DMS79 (cell line): ENCODE data around the gene SYAP1.
"Not testable (repeated sequence)": the region's sequence is repeated elsewhere in the genome, so short reads cannot be mapped to it uniquely, and the experiment has no call there.

Experiments
- DNase-seq: peaks from one replicate; lab custom pipeline; 2025; lab: John Stamatoyannopoulos, UW

SYAP1 gene

GRCh38 chrX:16719334-16720084, at the start of gene SYAP1:
SYAP1 (plus strand) TSS chrX:16719612; CDS start chrX:16719725, 113 bp downstream.
- DNase-seq: peak; percentile 65

- no peak for DNase-seq
These were observed 48.4 kb upstream of the SYAP1 start for GRCh38 chrX:16671005-16671404.

GRCh38 chrX:16678689-16679088, 40.7 kb upstream of the SYAP1 start:
- DNase-seq: no peak

DNA sequence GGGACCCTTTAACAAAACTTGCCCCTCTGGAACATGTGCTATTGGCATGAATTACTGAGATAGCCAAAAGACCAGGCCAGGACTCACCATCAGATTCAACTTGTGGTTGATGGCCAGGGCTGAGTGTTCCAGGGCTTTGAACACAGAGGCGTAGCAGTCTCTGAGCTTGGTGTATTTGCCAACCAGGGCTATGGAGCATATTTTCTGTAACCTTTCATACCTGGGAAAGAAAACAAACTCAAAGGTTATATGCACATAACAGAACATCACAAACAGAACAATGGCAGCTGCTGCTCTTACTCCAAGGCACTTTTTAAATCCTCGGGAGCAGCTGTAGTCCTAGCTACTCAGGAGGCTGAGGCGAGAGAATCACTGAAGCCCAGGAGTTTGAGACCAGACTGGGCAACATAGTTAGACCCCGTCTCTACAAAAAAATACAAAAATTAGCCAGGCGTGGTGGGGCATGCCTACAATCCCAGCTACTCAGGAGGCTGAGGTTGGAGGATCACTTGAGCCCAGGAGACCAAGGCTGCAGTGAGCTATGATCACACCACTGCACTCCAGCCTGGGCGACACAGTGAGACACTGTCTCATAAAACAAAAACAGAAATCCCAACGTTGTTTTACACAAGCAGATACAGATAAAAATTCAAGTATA, 36.3 kb upstream of the SYAP1 start:
- DNase-seq: no peak

DNA sequence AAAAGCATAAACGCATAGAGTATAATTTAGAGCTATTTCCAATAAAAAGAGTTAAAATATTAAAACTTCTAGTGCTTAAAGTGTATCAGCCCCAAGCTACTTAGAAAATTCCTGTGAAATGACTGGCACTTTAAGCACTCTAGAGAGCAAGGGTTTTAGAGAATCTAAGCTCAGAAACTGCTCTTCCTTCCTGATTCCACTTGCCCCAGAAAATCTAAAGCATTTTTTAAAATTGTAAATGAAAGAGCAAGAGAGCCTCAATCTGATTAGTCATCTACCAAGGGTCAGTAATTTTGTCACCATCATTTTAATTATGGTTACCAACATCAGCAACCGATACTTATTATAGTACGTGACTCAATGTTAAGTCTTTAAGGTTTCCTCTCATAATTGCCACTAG, 31.9 kb upstream of the SYAP1 start:
- no peak for DNase-seq

GRCh38 chrX:16695079-16695676, 24.2 kb upstream of the SYAP1 start:
- no peak for DNase-seq

- DNase-seq: no peak
These were observed 22.5 kb upstream of the SYAP1 start for GRCh38 chrX:16696956-16697355.

GRCh38 chrX:16699389-16699788, 20.0 kb upstream of the SYAP1 start:
- no peak for DNase-seq

DNA sequence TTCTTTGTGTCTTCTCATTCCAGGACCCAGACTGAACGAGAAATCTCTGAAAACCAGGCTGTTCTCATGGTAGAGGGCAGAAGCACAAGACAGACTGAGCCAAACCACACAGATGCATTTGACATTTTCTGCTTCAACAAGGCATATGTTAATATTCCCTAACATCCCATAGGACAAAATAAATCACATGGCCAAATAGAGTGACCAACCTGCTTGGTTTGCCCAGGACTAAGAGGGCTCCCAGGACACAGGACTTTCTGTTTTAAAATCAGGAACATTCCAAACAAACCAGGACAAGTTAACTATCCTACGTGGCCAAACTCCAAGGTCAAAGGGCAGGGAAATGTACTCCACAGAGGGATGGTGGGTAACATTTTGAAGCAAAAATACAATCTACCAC, 18.7 kb upstream of the SYAP1 start:
- DNase-seq: no peak

- DNase-seq: no peak
These were observed 16.5 kb upstream of the SYAP1 start for GRCh38 chrX:16702700-16703599.

GRCh38 chrX:16705370-16705769, 14.0 kb upstream of the SYAP1 start:
- no peak for DNase-seq

DNA sequence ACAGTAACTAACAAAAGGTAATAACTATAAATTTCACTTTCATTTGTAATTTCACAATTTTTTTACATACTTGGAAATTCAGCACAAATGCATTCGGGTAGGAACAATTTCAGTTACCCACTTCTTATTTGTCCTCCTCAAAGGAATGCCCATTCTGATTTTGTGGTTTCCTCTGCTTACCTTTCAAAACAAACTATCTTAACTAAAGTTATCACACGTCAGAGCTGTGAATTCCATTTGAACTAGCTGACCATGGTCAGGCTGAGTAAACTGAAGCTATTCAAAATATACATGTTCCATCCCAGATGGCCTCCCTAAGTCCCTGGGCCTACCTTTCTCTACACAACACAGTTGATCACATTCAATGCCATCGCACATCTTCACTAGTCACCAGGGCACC, 11.4 kb upstream of the SYAP1 start:
- DNase-seq: no peak

DNA sequence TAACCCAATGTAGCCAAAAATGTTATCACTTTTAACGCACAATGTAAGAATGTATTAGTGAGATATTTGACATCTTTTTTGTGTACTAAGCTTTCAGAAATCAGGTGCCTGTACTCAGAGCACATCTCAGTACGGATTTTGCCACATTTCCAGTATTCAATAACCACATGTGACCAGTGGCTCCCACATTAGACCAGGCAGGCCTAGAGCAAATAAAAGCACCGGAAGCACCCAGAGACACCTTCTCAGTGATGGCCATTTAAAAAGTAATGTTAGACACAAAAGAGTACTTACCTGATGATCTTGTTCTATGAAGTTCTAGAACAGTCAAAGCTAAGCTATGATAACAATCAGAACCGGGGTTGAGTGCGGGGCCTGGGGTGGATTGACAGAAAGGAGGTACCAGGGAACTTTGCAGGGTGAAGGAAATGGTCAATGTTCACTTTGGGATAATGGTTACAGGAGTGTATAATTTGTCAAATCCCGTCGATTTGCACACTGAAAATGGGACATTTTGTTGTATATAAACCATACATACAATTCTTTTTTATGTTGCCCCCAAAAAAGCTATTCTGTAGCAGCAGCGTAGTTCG, 8.1 kb upstream of the SYAP1 start:
- no peak for DNase-seq

DNA sequence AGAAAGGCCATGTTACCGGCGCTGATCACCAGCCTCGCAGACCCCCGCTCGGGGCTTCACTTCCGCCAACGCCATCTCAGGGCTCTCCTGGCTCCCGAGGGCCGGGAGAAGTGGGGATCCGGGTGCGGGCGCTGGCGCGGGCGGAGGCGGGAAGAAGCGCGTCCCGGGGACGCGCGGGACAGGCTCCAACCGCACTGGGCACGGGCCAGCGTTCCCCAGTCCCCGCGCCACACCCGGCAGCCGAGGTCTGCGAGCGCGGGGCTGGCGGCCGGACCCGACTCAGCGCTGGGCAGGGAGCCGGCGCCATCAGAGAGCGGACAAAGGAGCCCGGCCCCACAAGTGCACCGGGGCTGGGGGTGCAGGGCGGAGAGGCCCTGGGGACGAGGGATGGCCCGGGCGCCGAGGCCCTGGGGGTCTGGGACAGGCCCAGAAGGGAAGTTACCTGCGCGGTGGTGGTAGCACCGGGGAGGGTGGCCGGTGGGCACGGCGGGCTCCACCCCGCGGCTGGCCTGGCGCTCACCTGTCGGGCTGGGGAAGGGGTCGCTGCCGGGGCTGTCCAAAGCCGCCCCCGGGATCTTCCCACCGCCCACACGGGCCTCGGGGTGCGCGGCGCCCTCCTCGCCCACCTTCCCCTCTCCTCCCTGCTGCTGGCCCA, 7.4 kb upstream of the SYAP1 start:
- DNase-seq: no peak

DNA sequence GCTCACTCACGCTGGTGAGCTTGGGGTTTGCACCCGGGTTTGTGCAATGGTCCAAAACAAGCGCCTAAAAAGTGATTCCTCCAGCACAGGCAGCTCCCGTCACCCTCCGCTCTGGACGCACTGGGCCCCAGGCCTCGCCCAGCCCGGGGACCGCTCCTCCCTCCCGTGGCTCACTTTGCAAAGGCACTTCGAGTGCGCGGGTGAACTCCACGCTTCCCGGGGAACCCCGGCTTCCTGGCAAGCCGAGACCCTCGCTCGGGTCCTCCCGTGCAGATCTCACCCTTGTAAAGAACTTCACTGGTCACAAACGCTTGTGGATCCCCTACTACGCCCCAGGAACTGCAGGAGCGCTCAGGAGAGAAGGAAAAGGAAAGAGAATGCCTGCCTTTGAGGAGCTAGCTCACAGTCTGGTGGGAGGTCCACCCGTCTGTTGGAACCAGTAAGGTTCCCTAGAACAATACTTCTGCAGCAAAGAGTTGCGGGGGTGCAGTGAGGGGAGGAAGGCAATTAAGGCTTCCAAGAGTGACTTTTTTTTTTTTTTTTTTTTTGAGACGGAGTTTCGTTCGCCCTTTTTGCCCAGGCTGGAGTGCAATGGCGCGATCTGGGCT, 6.8 kb upstream of the SYAP1 start, which contains the start of gene CTPS2:
TSS of gene CTPS2 (minus strand) at position 122 of the 608 bp plus-strand sequence. CDS start 9,767 bp downstream, outside the sequence.
- DNase-seq: peak; percentile 2

DNA sequence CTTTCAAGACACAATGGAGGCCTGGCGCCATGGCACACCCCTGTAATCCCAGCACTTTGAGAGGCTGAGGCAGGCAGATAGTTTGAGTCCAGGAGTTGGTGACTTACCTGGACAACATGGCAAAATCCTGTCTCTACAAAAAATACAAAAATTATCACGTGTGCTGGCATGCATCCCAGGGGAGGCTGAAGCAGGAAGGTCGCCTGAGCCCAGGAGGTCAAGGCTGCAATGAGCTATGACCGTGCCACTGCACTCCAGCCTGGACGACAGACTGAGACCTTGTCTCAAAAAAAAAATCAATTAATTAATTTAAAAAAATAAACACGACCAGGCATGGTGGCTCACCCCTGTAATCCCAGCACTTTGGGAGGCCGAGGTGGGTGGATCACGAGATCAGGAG, 4.9 kb upstream of the SYAP1 start:
- no peak for DNase-seq

GRCh38 chrX:16715638-16716037, 3.8 kb upstream of the SYAP1 start:
- not testable (repeated sequence) for DNase-seq

GRCh38 chrX:16716451-16716850, 3.0 kb upstream of the SYAP1 start:
- DNase-seq: not testable (repeated sequence)

GRCh38 chrX:16718824-16719333, 533 bp upstream of the SYAP1 start:
- DNase-seq: no peak

- DNase-seq: no peak
These were observed 3.1 kb downstream of the SYAP1 start for GRCh38 chrX:16722481-16722880.
